Right atrium auricular region (tissue), 2 donors: ENCODE results near the gene PDE4B. TPM values are rescaled to one million over a fixed set of nuclear protein-coding genes. Genes with fewer than 3 reads are reported as not detected.

Source experiments
- DNase-seq: peaks from one replicate; pipeline ENCODE4 v3.0.0-alpha.2; 2019; ENCODE audit warnings: low spot score
- H3K27ac ChIP-seq, 2 donors: fragments of 200-600 bp; sonication (generic); 1 replicate in 1 of 2; 2 replicates in 1 of 2; pipeline ENCODE4 v1.5.1; 2016 to 2019
- H3K27me3 ChIP-seq, 2 donors: fragments of 200-600 bp; sonication (generic); one replicate each; pipeline versions ENCODE4 v1.5.1 to v1.6.0; 2017 to 2019
- H3K36me3 ChIP-seq: fragments of 200-600 bp; sonication (generic); one replicate; pipeline ENCODE4 v1.5.1; 2016
- H3K4me1 ChIP-seq, 2 donors: fragments of 200-600 bp; sonication (generic); one replicate each; pipeline versions ENCODE4 v1.5.1 to v1.6.0; 2017 to 2019
- H3K4me3 ChIP-seq, 2 donors: fragments of 200-600 bp; sonication (generic); 1 replicate in 1 of 2; 2 replicates in 1 of 2; pipeline ENCODE4 v1.5.1; 2017 to 2019; ENCODE audit warnings: mild to moderate bottlenecking in 1 of 2, moderate library complexity in 1 of 2
- H3K9me3 ChIP-seq, 2 donors: fragments of 200-600 bp; sonication (generic); one replicate each; pipeline ENCODE4 v1.5.1; 2019
- CTCF ChIP-seq, 2 donors: fragments of 200-600 bp; sonication (generic); IDR thresholded peaks; one replicate each; pipeline ENCODE4 v1.5.1; 2019; ENCODE audit warnings: antibody characterized with exemption in 2 of 2
- total RNA-seq, 2 donors: library from RNA; depleted of rRNA; stranded (reverse); fragments of >200 nt; gene quantifications; one replicate each; pipeline ENCODE4 v1.1.0, GENCODE V29; 2016

The PDE4B gene
- total RNA-seq, 2 donors from 2014 or later = 16.0 to 27.7 TPM

GRCh38 chr1:66333466-66334199, 540.9 kb downstream of the PDE4B start:
- Histone ChIP-seq H3K4me3 (peak overlapping the region; percentile 60 to 62), H3K27me3 (no peaks in the 10 kb centered on the region), H3K36me3 (no peaks in the 10 kb centered on the region), H3K27ac (peak overlapping the region; percentile 88 to 94), H3K9me3 (no peaks in the 10 kb centered on the region), H3K4me1 (peaks cover 0 to 67% of the 10 kb centered on the region in 2 donors)
- peak; percentile 72 for DNase-seq
- no peak for TF ChIP-seq CTCF (IDR thresholded peaks at IDR 0.05)

GRCh38 chr1:66334318-66334717, 541.6 kb downstream of the PDE4B start:
- peaks cover 0 to 71% of the 10 kb centered on the region in 2 donors for H3K4me1 ChIP-seq
- no peak for DNase-seq
- no peak for TF ChIP-seq CTCF (IDR thresholded peaks at IDR 0.05)
- peak overlapping the region; percentile 88 to 94 for H3K27ac ChIP-seq
- H3K27me3 ChIP-seq = no peaks in the 10 kb centered on the region
- peak overlapping the region; percentile 60 to 62 for H3K4me3 ChIP-seq
- H3K9me3 ChIP-seq = no peaks in the 10 kb centered on the region
- no peaks in the 10 kb centered on the region for H3K36me3 ChIP-seq

- Histone ChIP-seq H3K9me3 (no peaks in the 10 kb centered on the region), H3K27me3 (no peaks in the 10 kb centered on the region), H3K36me3 (no peaks in the 10 kb centered on the region), H3K27ac (peak overlapping the region; percentile 88 to 94), H3K4me1 (peaks cover 0 to 79% of the 10 kb centered on the region in 2 donors), H3K4me3 (peak overlapping the region; percentile 60 to 62)
- TF ChIP-seq CTCF (IDR thresholded peaks at IDR 0.05) = no peak
- no peak for DNase-seq
Measured at GRCh38 chr1:66335125-66335524, 542.4 kb downstream of the PDE4B start.

GRCh38 chr1:66335859-66336640, 543.4 kb downstream of the PDE4B start:
- no peak for TF ChIP-seq CTCF (IDR thresholded peaks at IDR 0.05)
- H3K36me3 ChIP-seq = no peaks in the 10 kb centered on the region
- peak overlapping the region; percentile 88 to 94 for H3K27ac ChIP-seq
- no peaks in the 10 kb centered on the region for H3K27me3 ChIP-seq
- DNase-seq = peak; percentile 95
- peaks cover 0 to 81% of the 10 kb centered on the region in 2 donors for H3K4me1 ChIP-seq
- H3K4me3 ChIP-seq = peak overlapping the region; percentile 60 to 62
- no peaks in the 10 kb centered on the region for H3K9me3 ChIP-seq

- Histone ChIP-seq H3K27ac (peak overlapping the region; percentile 88 to 94), H3K4me1 (peaks cover 0 to 77% of the 10 kb centered on the region in 2 donors), H3K27me3 (no peaks in the 10 kb centered on the region), H3K9me3 (no peaks in the 10 kb centered on the region), H3K36me3 (no peaks in the 10 kb centered on the region), H3K4me3 (peak overlapping the region in 1 of 2 donors; percentile 62)
- no peak for TF ChIP-seq CTCF (IDR thresholded peaks at IDR 0.05)
- no peak for DNase-seq
Measured at GRCh38 chr1:66336641-66336990, 543.9 kb downstream of the PDE4B start.
